Ecto neural progenitor cell (in vitro differentiated cells): ENCODE measurements around the gene AMN.

Experiments
- DNase-seq: peaks from one replicate; pipeline ENCODE4 v3.0.0-alpha.2; 2018; ENCODE audit warnings: low spot score

AMN gene

GRCh38 chr14:102927878-102928411, 5.5 kb downstream of the AMN start:
- peak; percentile 70 for DNase-seq

GRCh38 chr14:102928412-102929240, 6.2 kb downstream of the AMN start:
- DNase-seq, result peak; percentile 84

- no peak for DNase-seq
Measured at GRCh38 chr14:102929241-102930137, 7.0 kb downstream of the AMN start.

GRCh38 chr14:102930138-102930752, 7.8 kb downstream of the AMN start:
- peak; percentile 68 for DNase-seq

- no peak for DNase-seq
Measured at GRCh38 chr14:102930753-102931579, 8.5 kb downstream of the AMN start.

- DNase-seq, result no peak
Measured at GRCh38 chr14:102931580-102932285, 9.3 kb downstream of the AMN start.

GRCh38 chr14:102932484-102933248, 10.2 kb downstream of the AMN start:
- DNase-seq, result no peak

- no peak for DNase-seq
Measured at GRCh38 chr14:102933618-102934231, 11.3 kb downstream of the AMN start.

GRCh38 chr14:102935756-102936155, 13.3 kb downstream of the AMN start:
- no peak for DNase-seq

- DNase-seq, result no peak
Measured at GRCh38 chr14:102937331-102938175, 15.1 kb downstream of the AMN start.

GRCh38 chr14:102938191-102938590, 15.7 kb downstream of the AMN start:
- DNase-seq, result no peak

- no peak for DNase-seq
Measured at GRCh38 chr14:102939329-102939728, 16.9 kb downstream of the AMN start.

- DNase-seq, result no peak
Measured at GRCh38 chr14:102939820-102940561, 17.5 kb downstream of the AMN start.

- no peak for DNase-seq
Measured at GRCh38 chr14:102940729-102941362, 18.4 kb downstream of the AMN start.

GRCh38 chr14:102941419-102942011, 19.1 kb downstream of the AMN start:
- DNase-seq, result no peak

GRCh38 chr14:102942069-102942468, 19.6 kb downstream of the AMN start:
- no peak for DNase-seq

- DNase-seq, result no peak
Measured at GRCh38 chr14:102943454-102943853, 21.0 kb downstream of the AMN start.
